Choroid plexus epithelial cell (primary cell): ENCODE measurements around the gene DEFB129.
A peak's percentile ranks its signal among the peaks of the same experiment; 100 is the strongest.

ENCODE experiments used
- DNase-seq: peaks from one replicate; pipeline ENCODE4 v3.0.0-alpha.2; 2010; ENCODE audit warnings: low read depth
- H3K4me3 ChIP-seq: 2 replicates; pipeline ENCODE4 v1.5.1; 2011; ENCODE audit warnings: low read depth, mild to moderate bottlenecking, control low read depth, low read length, moderate library complexity
- TF ChIP-seq, protein P1 (sequence below): conservative IDR thresholded peaks from 2 replicates; pipeline ENCODE4 v1.5.1; 2011; ENCODE audit warnings: low read depth, mild to moderate bottlenecking, control low read depth, inconsistent platforms, low read length, moderate library complexity

DEFB129 gene

DNA sequence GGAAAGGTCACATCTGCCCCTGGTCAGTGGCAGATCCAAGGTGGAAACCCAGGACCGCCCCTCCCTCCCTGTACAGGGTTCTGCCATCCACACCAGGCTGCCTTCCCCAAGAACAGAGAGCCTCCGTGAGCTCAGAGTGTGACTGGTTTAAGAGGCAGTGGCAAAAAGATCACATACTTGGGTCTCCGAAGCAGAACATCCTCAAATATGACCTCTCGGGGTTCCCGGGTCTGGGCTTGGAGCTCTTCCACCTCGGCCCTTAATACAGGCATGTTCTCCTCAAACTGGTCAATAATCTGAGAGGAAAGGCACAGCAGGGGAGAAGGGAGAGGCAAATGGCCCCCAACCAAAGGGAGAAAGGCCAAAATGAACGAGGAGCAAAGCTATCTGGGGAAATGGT, 48.7 kb downstream of the DEFB129 start:
- TF ChIP-seq, protein P1, sequence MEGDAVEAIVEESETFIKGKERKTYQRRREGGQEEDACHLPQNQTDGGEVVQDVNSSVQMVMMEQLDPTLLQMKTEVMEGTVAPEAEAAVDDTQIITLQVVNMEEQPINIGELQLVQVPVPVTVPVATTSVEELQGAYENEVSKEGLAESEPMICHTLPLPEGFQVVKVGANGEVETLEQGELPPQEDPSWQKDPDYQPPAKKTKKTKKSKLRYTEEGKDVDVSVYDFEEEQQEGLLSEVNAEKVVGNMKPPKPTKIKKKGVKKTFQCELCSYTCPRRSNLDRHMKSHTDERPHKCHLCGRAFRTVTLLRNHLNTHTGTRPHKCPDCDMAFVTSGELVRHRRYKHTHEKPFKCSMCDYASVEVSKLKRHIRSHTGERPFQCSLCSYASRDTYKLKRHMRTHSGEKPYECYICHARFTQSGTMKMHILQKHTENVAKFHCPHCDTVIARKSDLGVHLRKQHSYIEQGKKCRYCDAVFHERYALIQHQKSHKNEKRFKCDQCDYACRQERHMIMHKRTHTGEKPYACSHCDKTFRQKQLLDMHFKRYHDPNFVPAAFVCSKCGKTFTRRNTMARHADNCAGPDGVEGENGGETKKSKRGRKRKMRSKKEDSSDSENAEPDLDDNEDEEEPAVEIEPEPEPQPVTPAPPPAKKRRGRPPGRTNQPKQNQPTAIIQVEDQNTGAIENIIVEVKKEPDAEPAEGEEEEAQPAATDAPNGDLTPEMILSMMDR: no peak
- H3K4me3 ChIP-seq: no peak overlapping the region
- no peak for DNase-seq

DNA sequence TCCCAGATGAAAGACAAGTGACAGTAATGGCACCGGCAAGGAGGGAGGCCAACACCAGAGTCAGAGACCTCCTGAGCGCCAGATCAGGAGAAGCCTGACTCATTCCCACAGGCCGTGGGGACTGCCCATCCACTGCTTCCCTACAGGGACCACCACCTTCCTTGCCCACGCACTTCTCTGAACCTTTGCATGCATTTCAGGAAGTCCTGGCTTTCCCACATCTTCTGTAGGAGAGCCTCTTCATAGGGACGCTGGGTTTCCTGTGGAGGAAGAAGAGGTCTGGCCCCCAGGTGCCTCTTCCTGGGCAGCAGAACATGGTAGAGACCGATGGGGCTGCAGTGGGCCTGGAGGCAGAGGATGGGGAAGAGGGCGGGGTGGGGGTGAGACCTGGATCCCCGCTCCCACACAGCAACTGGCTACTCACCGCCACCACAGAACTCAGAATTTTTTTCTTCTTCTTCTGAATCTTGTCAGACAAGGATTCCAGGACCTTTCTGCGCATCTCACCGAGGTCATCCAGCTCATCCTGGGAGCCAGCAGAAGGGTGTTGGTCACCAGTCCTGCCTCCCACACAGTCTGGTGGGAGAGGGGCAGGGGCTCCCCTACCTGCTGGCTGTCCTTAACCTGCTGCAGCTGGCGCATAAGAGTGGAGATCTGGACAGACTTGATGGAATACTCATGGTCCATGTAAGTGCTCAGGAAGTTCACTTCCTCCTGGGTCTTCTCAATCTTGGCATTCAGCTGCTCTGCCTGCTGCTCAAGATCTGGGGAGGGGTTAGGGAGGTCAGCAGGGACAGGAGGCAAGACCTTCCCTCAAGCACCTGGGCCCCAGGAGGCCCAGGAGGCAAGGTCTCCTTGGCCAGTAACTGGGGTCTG, 49.8 kb downstream of the DEFB129 start:
- DNase-seq: no peak

DNA sequence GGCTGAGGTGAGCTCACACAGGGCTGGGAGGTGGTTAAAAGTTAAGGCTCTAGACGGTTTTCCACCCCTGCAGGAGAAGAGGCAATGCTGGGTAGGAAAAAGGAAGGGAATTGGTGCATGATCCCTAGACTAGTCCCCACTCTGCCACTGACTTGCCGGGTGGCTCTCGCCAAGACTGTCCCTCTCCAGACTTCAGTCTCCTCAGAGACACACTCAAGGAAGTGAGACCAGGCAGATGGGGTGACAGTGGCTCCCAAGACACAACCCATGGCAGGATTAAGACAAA, 50.4 kb downstream of the DEFB129 start:
- no peak overlapping the region for H3K4me3 ChIP-seq
- DNase-seq: no peak
- TF ChIP-seq, protein P1: no peak

More for the DNA sequence above, 49.8 kb downstream of the DEFB129 start:
- TF ChIP-seq, protein P1: no peak
- no peak overlapping the region for H3K4me3 ChIP-seq

DNA sequence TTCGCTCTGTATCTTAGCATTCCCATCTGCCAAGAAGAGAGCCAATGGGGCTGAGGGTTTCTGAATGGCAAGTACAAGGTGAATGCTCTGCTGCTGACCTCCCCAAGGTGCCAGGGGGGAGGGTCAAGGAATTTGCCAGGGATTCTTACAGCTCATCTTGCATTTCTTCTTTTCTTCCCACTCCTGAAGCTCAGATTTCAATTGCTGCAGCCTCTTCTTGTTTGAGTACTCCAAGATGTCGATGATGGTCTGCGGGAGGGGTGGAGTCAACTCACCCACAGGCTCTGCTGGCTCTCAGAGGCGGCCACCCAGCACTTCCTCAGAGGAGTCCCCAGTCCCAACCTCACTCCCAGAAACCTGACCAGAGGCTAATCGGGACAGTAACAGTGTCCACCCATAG, 51.1 kb downstream of the DEFB129 start:
- TF ChIP-seq, protein P1: no peak
- no peak for DNase-seq
- H3K4me3 ChIP-seq: no peak overlapping the region

DNA sequence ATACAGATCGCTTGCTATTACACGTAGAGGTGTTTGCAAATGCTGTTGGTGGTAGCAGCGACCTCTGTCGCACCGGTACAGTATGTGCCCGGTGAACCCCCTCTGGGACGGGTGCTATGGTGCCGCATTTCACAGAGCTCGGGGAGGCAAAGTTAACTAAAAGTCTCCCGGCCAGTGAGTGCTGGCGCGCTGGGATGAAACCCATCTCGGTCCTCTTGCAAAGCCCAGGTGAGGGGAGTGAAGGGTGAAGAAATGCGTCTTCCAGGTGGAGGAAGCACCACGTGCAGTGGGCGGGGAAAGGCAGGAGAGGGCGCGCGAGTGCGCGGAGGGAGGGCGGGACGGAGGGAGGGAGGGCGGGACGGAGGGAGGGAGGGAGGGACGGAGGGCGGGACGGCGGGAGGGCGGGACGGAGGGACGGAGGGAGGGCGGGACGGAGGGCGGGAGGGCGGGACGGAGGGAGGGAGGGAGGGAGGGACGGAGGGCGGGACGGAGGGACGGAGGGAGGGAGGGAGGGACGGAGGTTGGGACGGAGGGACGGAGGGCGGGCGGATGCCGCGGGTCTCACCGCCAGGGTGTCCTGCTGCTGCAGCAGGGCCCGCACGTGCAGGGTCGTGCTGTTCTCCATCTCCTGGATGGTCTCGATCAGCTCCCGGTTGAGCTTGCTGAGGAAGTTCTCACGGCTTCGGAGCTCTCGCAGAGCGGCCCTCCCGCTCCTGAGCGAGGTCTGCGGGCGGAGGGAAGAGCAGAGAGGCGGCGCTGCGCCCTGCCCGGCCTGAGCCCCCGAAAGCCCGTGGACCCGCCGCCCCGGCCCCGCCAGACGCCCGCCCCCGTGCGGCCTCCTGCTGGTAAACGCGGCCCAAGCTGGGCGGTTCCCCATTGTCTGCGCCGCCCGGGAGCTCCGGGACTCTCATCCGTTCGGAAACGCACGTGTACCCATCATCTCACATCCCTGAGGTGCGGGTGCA, 51.8 kb downstream of the DEFB129 start:
- DNase-seq: peak; percentile 85
- TF ChIP-seq, protein P1: peak; percentile 19
- peak overlapping the region; percentile 45 for H3K4me3 ChIP-seq
